Measurements from ENCODE around the gene CCDC148.
"Not testable (repeated sequence)": the region's sequence is repeated elsewhere in the genome, so short reads cannot be mapped to it uniquely, and the experiment has no call there.

GRCh38 chr2:158331799-158332198 lies 124.8 kb downstream of the CCDC148 start:
- not testable (repeated sequence) for TF ChIP-seq CTCF (IDR thresholded peaks at IDR 0.05; ENCODE audit: insufficient read depth, low read length, poor library complexity, severe bottlenecking); EZH2phosphoT487 (conservative IDR thresholded peaks at IDR 0.05; ENCODE audit: low read length)
